ENCODE data around the gene AJM1.

AJM1 gene

DNA sequence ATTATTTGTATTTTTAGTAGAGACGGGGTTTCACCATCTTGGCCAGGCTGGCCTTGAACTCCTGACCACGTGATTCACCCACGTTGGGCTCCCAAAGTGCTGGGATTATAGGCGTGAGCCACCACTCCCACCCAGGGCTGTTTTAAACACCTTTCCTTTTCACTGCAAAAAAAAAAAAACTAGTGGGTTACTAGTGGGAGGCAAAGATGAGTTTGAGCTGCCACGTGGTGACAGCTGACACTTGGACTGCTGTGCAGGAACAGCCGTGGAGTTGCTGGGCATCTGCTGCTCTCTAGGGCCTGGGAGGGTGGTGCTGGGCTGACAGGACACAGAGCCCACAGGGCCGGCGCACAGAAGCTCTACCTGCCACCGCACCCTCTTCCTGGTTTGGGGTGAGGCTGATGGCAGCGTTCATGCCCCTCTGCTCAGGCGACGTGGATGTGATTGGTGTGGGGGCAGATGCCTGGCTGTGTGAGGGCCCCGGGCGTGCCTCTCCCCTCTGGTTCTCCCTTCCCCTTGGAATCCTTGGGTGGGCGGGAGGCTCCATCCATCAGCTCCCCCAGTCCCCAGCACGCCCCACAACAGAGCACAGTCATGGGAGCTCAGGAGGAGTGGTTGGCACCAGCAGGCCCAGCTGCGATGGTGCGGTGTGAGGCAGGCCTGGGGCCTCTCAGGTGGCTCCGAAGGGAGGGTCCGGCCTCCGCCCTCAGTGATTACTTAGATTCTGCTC is 17.6 kb upstream of the AJM1 start:
- DNase-seq (ENCODE audit: low read depth), result no peak

DNA sequence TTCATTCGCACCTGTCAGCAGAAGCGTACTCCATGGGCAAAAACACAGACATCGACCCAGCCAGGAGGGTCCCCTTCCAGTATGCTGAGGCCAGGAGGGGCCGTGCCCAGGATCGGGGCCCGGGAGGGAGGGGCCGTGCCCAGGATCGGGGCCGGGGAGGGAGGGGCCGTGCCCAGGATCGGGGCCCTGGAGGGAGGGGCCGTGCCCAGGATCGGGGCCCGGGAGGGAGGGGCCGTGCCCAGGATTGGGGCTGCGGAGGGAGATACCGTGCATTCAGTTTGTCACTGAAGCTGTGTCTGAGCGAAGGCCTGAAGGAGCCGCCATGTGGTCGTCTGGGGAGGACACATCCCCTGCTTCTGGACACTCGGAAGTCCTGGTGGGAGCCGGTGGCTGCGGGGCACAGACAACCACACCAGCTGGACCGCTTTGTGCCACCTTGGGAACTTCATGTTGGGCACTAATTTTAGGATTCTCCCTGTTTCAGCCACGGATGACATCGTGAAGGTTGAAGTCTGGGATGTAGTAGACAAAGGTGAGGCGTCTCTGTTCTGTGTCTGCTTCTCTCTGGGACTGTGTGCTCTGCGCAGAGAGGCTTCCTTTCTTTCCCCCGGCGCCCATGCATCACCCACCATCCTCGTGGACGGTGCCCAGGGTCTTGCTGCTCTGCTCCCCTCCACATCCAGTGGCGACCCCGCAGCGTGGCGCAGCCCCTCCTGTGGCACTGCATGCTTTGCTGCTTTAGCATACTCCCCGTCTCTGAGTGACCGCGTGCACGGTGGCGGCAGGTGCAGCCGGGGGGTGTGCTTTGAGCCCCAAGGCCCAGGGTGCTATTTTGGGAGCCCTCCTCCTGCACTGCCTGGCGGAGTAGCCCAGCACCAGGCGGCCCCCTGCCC is 16.7 kb upstream of the AJM1 start:
- no peak for TF ChIP-seq CTCF (IDR thresholded peaks at IDR 0.05; ENCODE audit: control insufficient read depth, insufficient read depth, low read depth, low read length, missing control alignments)
- H3K4me3 ChIP-seq (ENCODE audit: control insufficient read depth, low read depth, low read length), result no peak overlapping the region
- no peak for DNase-seq (ENCODE audit: low read depth)

More for the DNA sequence above, 17.6 kb upstream of the AJM1 start:
- no peak overlapping the region for H3K4me3 ChIP-seq (ENCODE audit: control insufficient read depth, low read depth, low read length)
- TF ChIP-seq CTCF (IDR thresholded peaks at IDR 0.05; ENCODE audit: control insufficient read depth, insufficient read depth, low read depth, low read length, missing control alignments), result no peak

DNA sequence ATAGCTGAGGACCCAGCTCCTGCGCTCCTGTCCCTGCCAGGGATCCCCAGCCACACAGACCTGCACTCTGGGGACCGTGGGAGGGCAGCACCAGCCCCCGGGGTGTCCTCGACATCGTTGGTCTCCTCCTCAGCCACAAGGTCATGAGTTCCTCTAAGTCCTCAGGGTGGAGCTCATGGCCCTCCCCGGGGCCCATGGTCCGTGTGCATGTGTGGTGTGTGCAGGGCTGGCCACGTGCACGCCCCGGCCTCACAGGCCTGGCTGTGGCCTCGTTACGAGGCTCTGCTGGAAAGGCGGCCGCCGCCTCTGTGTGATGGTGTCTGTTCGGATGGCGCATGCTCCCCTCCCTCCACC is 16.1 kb upstream of the AJM1 start:
- no peak for DNase-seq (ENCODE audit: low read depth)
- no peak overlapping the region for H3K4me3 ChIP-seq (ENCODE audit: control insufficient read depth, low read depth, low read length)
- TF ChIP-seq CTCF (IDR thresholded peaks at IDR 0.05; ENCODE audit: control insufficient read depth, insufficient read depth, low read depth, low read length, missing control alignments), result no peak

DNA sequence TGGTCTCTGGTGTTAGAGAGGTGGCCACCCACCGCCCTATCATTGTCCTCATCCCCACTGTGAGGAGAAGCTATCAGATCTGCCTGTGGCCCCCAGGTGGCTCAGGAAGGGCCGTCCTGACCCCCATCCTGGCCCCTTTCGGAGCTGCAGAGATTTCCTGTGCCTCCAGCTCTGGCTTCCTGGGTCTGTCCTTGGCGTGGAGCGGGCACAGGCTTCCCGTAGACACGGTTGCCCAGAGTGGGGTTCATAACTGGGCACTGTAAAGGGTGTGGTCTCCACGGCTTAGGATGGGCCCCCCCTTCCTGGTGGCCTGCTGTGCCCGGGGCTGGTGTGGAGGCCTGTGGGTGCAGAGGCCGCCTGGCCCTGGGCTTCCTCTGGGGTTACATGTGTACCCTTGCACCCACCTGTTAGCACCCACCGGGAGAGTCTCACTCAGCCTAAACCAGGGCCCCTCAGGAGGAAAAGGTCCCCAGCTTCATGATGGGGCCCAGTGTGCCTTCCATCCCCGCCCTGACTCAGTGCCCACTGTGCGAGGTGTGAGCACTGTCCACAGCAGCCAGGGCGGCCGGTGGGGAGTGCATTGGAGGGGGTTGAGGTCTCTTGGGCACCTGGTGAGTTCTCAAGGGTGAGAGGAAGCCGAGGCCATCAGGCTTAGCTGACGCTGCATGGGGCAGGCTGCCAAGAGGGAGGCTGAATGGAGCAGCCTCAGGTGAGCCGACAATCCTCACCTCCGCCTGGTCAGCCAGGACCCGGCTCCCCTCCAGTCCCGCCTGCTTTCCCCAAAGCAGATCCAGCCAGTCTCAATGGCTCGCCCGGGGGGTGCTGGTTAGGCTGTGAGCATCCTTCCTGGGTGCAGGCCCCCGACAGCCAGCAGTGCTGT is 15.3 kb upstream of the AJM1 start:
- no peak for TF ChIP-seq CTCF (IDR thresholded peaks at IDR 0.05; ENCODE audit: control insufficient read depth, insufficient read depth, low read depth, low read length, missing control alignments)
- no peak for DNase-seq (ENCODE audit: low read depth)
- no peak overlapping the region for H3K4me3 ChIP-seq (ENCODE audit: control insufficient read depth, low read depth, low read length)

DNA sequence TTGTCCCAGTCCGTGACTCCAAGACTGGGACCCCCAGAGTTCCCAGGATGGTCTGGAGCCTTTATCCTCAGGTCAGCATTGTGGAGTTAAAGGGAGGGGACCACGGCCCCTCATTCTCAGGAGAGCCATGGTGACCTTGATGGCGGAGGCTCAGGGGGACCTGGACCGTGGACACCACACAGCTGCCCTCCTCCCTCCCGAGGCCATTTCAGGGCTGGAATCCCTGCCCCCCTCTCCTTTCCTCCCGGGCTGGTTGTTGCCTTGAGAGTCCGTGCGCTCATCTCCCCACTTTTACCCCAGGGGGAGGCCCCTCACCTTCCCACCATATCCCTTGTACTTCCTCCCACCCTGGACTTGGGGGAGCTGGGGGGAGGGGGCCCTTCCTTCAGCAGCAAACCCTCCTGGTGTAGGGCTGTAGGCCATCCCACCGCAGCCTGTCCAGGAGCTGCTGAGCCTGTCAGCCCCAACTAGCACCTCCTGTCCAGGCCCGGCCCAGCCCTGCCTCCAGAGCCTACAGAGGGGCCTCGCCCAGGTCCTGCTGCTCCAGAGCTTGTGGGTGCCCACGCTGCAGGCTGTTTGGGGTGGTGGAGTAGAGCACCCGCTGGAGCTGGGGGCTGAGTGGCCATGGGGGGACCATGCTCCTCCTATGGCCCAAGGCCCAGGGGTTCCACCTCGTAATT is 14.3 kb upstream of the AJM1 start:
- no peak for TF ChIP-seq CTCF (IDR thresholded peaks at IDR 0.05; ENCODE audit: control insufficient read depth, insufficient read depth, low read depth, low read length, missing control alignments)
- no peak for DNase-seq (ENCODE audit: low read depth)
- H3K4me3 ChIP-seq (ENCODE audit: control insufficient read depth, low read depth, low read length), result no peak overlapping the region
